CD1c-positive myeloid dendritic cell (primary cell): ENCODE measurements around the gene CDK14.

Experiments
- DNase-seq: peaks from one replicate; pipeline ENCODE4 v3.0.0-alpha.2; 2016; ENCODE audit errors: extremely low spot score

Gene CDK14

GRCh38 chr7:91196058-91196457 is 599.9 kb downstream of the CDK14 start:
- no peak for DNase-seq

GRCh38 chr7:91198371-91198770 is 602.2 kb downstream of the CDK14 start:
- no peak for DNase-seq

- no peak for DNase-seq
These were observed 603.5 kb downstream of the CDK14 start for GRCh38 chr7:91199601-91200000.

GRCh38 chr7:91201442-91202113 is 605.5 kb downstream of the CDK14 start:
- no peak for DNase-seq

- no peak for DNase-seq
These were observed 610.3 kb downstream of the CDK14 start for GRCh38 chr7:91206361-91206960.

- no peak for DNase-seq
These were observed 616.5 kb downstream of the CDK14 start for GRCh38 chr7:91212582-91212981.

GRCh38 chr7:91226411-91226810 is 630.3 kb downstream of the CDK14 start:
- DNase-seq, result no peak

- DNase-seq, result no peak
These were observed 632.2 kb downstream of the CDK14 start for GRCh38 chr7:91228327-91228726.

GRCh38 chr7:91228927-91229558 is 632.9 kb downstream of the CDK14 start:
- no peak for DNase-seq

GRCh38 chr7:91230100-91230499 is 634.0 kb downstream of the CDK14 start:
- DNase-seq, result no peak

GRCh38 chr7:91230503-91230902 is 634.4 kb downstream of the CDK14 start:
- no peak for DNase-seq

- no peak for DNase-seq
These were observed 637.1 kb downstream of the CDK14 start for GRCh38 chr7:91233212-91233611.

- DNase-seq, result no peak
These were observed 639.2 kb downstream of the CDK14 start for GRCh38 chr7:91235211-91235832.

GRCh38 chr7:91239171-91239604 is 643.1 kb downstream of the CDK14 start:
- peak; percentile 33 for DNase-seq

GRCh38 chr7:91239772-91240171 is 643.7 kb downstream of the CDK14 start:
- no peak for DNase-seq

- peak; percentile 7 for DNase-seq
These were observed 644.3 kb downstream of the CDK14 start for GRCh38 chr7:91240376-91240941.

- no peak for DNase-seq
These were observed 646.1 kb downstream of the CDK14 start for GRCh38 chr7:91242097-91242844.

GRCh38 chr7:91243591-91244301 is 647.6 kb downstream of the CDK14 start:
- no peak for DNase-seq

- DNase-seq, result no peak
These were observed 651.4 kb downstream of the CDK14 start for GRCh38 chr7:91247500-91247899.

- no peak for DNase-seq
These were observed 652.9 kb downstream of the CDK14 start for GRCh38 chr7:91248996-91249395.
